ENCODE measurements around the gene TRAK2. TPM values are rescaled to one million over a fixed set of nuclear protein-coding genes. Genes with fewer than 3 reads are reported as not detected.
A peak's percentile ranks its signal among the peaks of the same experiment; 100 is the strongest.
"Not testable (repeated sequence)": the region's sequence is repeated elsewhere in the genome, so short reads cannot be mapped to it uniquely, and the experiment has no call there.

TRAK2 gene
- total and polyA plus RNA-seq, 2 of the 8 experiments (the other 6 are each of a cell fraction or from before 2014, with no cell fraction given), result 4.5 to 15.7 TPM

DNA sequence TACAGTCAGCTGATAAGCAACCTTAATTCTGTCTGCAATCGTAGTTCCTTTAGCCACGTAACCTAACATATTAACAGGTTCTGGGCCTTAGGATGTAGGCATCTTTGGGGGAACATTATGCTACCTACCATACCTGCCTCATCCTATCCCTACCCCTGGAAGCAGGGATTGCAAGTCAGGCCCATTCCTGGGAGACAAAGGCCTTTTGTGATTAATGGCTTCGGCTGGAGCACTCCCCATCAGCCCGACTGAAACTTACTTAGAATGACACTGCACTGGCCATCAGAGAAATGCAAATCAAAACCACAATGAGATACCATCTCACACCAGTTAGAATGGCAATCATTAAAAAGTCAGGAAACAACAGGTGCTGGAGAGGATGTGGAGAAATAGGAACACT, 32.5 kb upstream of the TRAK2 start:
- H2AFZ ChIP-seq (ENCODE audit: low read length); H3K4me3 ChIP-seq (ENCODE audit: extremely low read depth in 1 of 4, insufficient read depth in 2 of 4, low read depth in 3 of 4, low read length in 4 of 4); H3K56ac ChIP-seq (replicated peaks; ENCODE audit: insufficient read length, low read depth, low read length); H4K20me1 ChIP-seq (replicated peaks in 1 of 2; ENCODE audit: control insufficient read depth in 1 of 2, insufficient read depth in 2 of 2, low read length in 2 of 2); H2AK5ac ChIP-seq (ENCODE audit: low read depth, low read length); FAIRE-seq; POLR2A ChIA-PET (ENCODE audit: partially characterized antibody); H4K91ac ChIP-seq (replicated peaks; ENCODE audit: insufficient read length, low read length); H4K5ac ChIP-seq (ENCODE audit: insufficient read length, low read depth, low read length); H3K9me3 ChIP-seq (ENCODE audit: insufficient read depth in 2 of 2, low read depth in 1 of 2, low read length in 1 of 2); H3K79me1 ChIP-seq (ENCODE audit: low read depth, low read length); H3K27me3 ChIP-seq (replicated peaks in 1 of 4; ENCODE audit: control insufficient read depth in 3 of 4, extremely low read depth in 1 of 4, insufficient read depth in 3 of 4, low read length in 3 of 4); H3K4me1 ChIP-seq (replicated peaks in 1 of 4; ENCODE audit: control insufficient read depth in 3 of 4, insufficient read depth in 4 of 4, low read length in 3 of 4); H3K23ac ChIP-seq (ENCODE audit: insufficient read length); H3K27ac ChIP-seq (ENCODE audit: low read depth, low read length); H2BK20ac ChIP-seq (ENCODE audit: low read length); H3K36me3 ChIP-seq (ENCODE audit: control insufficient read depth in 2 of 4, insufficient read depth in 4 of 4, low read length in 3 of 4); H3K9ac ChIP-seq (replicated peaks in 1 of 4; ENCODE audit: extremely low read depth in 1 of 4, low read depth in 3 of 4, low read length in 3 of 4); H3K23me2 ChIP-seq (ENCODE audit: low read depth, low read length); H3K4ac ChIP-seq (replicated peaks; ENCODE audit: insufficient read length, low read depth, low read length); H2BK15ac ChIP-seq (ENCODE audit: low read length); H2BK12ac ChIP-seq (ENCODE audit: low read depth, low read length); H2BK120ac ChIP-seq (replicated peaks; ENCODE audit: low read depth, low read length); H3K79me2 ChIP-seq (ENCODE audit: control insufficient read depth in 1 of 2, insufficient read depth in 2 of 2, low read length in 2 of 2); H3K4me2 ChIP-seq (ENCODE audit: insufficient read depth in 1 of 2, low read depth in 2 of 2, low read length in 2 of 2); H4K8ac ChIP-seq (ENCODE audit: extremely low read depth, insufficient read depth, low read length); H3K14ac ChIP-seq (ENCODE audit: insufficient read length); H3K18ac ChIP-seq (ENCODE audit: extremely low read depth, low read length): not testable (repeated sequence)
- whole genome bisulfite sequencing, 2 experiments (ENCODE audit: extremely low coverage in 1 of 2, insufficient coverage in 1 of 2, insufficient read length in 1 of 2, insufficient replicate concordance in 2 of 2, low coverage in 1 of 2, low lambda C conversion rate in 2 of 2, missing lambda C conversion rate in 1 of 2), result 77% methylated on average over 4 of the region's 4 CpGs; no CpG with 5 or more reads in 1 of the 2 experiments
- DNase-seq (ENCODE audit: low read depth in 1 of 2, low spot score in 2 of 2), result peak in 1 of 2 experiments; percentile 31
- peak; percentile 47 for TF ChIP-seq NANOG (IDR thresholded peaks at IDR 0.05; ENCODE audit: insufficient read depth, low read depth, low read length, poor library complexity, severe bottlenecking)
- CTCF ChIA-PET (ENCODE audit: partially characterized antibody), result interaction anchor here (1.2 kb wide), 1 partner anchor 8 kb away, joined by 3 read pairs; no protein-coding TSS in a partner anchor
- H2BK5ac ChIP-seq (ENCODE audit: low read depth, low read length), result 0 out of 2 replicates have a peak overlapping the region, but pooled peaks have one; percentile 63

All from H1 (cell line).